ENCODE measurements around the gene HTT.

HTT gene

DNA sequence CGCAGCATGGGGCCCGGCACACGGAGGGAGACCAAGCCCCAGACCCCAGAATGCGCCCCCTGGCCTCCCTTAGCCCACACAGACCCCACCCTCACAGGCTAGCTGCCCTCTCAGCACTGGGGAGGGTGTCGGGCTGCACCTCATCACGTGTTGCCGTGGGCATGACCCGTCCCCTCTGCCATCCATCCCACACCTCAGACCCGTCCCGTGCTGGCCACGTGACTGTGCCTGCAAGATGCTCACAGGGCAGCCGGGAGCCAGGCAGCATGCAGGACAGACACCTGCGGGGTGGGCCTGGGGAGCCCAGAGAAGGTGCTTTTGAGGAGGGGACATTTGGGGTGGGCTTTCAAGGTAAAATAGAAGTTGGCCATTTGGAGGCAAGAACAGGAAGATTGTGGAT is 179.3 kb downstream of the HTT start:
- DNase-seq, result no peak

DNA sequence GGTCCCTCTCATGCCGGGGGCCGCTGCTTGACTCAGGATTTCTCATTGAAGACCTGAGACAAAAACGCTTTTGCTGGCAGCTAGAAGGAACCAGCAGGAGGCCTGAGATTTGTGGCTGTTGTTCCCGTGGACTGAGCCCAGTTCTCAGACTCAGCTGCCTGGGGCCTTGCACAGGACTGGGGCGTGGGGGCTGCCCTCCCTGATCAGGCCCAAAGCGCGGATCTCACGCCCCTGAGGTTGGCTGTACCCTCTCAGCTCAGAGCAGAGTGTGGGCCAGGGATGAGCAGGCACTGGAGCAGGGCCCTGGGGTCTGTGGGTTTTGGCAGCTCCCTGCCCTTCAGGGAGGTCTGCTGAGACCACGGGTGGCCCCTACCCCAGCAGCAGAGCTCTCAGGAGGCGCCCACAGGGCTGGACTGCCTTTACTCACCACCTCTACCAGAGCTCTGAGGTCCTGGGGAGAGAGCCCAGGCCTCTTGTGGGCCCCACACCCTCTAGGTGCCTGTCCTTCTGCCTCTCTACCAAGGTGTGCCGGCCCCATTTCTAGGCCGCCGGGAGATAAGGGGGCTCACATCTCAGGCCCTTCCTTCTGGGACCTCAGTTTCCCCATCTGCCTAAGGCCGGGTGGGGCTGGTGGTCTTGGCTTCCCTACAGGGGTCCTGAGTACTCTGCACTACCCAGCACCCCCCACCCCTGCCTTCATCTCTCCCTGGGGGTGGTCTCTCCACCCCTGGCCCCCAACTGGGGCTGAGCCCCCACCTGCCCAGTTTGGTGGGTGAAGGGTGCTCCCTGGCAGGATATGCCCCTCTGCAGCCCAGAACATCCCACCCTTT is 180.0 kb downstream of the HTT start:
- no peak for DNase-seq

DNA sequence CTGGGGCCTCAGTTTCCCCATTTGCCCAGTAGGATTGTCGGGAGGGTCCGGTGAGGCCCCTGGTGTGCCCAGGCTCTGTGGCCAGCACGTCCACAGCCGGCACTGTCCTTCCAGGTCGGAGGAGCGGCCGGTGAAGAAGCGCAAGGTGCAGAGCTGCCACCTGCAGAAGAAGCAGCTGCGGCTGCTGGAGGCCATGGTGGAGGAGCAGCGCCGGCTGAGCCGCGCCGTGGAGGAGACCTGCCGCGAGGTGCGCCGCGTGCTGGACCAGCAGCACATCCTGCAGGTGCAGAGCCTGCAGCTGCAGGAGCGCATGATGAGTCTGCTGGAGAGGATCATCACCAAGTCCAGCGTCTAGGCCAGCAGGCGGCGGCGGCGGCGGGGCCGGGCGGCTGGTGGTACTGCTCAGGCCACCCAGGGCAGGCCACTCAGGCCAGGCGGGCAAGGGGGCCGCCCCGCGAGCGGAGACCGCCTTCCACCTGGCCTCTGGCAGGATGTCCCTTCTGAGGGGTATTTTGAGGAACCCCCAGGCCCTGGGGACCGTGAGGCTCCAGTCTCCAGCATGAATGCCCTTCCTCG is 181.2 kb downstream of the HTT start:
- no peak for DNase-seq

DNA sequence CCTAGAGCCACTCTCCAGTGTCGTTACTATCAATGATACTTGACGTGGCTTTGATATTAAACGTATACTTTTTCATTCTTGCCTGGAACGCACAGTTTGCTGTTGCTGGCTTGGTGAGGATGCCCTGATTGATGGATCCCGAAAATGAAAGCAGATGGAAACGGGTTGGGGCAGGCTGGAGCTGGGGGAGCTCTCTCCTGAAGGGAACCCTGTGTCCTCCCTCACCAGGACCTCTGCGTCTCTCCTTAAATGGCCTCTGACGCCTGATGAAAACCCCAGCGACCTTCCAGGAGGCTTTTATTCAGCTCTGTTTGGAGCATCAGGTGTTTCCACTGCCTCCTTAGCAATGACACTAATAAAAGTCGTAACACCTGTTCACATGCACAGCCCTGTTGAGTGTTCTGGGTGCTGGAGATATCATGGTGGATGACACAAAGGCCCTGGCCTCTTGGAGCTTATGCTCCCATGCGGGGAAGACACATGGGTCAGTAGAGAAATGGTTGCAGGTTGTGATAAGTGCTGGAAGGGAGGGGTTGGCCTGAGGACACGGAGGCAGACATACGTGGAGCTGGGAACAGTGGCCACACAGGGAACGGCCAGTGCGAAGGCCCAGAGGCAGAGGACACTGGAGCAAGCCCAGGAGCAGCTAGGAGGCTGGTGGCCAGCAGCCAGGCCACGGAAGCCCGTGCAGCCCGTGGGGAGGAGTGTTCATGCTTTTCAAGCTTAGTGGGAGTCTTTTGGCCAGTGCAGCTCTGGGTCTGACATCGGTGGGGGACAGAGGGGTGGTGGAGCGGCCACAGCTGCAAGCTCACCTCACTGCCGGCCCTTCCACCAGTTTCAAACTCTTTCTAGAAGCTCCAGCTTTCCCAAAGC is 182.0 kb downstream of the HTT start:
- DNase-seq, result peak in 1 of 3 experiments; percentile 4

DNA sequence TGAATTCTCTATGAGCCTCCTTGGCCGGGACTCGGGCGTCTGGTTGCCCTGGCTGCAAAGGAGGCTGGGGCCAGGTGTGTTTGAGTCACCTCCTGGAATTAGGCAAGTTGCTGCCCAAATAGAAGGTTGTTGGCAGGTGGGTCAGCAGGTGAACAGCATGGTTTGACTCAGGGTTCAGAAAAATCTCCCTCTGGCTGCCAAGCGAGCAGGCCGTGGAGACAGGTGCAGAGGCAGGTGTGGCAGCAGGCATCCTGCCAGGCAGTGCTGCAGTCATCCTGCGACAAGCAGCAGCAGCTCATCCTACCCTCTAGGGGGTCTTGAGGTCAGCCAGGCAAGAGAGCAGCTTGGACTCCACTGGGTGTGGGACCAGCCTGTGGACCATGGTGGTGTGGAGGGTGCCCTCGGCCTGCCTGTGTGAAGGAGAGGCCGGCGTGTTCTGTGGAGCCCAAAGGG is 182.6 kb downstream of the HTT start:
- DNase-seq, result peak; percentile 50 to 80 (median 73)

DNA sequence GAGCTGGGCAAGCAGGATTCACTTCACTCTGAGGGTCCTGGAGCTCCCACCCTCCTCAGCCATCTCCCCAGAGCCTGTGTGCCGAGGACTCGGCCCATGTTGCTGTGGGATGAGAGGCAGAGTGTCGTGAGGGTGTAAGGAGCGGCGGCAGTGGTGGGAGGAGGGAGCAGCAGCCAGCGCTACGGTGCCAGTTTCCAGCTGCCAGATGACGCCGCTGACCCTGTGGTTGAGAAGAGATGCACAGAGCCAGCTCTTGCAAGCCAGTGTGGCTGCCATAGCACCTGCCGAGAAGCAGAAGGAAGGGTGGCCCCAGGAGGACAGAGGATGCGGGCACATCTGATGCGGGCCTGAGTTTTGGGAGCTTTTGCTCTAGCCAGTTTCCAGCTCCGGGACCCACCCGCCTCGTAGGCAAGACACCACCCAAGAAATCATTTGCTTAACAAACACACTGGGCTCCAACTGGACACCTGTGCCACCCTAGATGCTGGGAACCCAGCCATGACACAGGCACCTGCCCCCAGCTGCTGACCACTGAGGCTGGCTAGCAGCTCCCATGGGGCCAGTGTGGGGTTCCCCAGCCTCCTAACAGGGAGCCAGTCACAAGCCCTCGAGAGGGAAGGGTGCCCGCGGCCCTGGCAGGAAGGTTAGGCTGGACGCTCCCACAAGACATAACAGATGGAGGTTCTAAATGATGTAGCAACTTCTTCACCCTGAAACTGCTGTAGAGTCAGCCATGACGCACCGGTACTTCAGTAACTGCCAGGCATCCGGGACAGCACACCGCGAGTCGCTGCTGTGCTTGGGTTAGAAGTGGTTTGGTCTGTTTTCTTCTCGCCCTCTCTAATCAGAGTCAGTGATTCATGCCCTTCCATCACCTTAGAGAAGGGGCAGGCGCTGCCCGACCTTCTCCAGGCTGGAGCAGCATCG is 183.3 kb downstream of the HTT start:
- peak; percentile 38 to 70 (median 54) for DNase-seq

DNA sequence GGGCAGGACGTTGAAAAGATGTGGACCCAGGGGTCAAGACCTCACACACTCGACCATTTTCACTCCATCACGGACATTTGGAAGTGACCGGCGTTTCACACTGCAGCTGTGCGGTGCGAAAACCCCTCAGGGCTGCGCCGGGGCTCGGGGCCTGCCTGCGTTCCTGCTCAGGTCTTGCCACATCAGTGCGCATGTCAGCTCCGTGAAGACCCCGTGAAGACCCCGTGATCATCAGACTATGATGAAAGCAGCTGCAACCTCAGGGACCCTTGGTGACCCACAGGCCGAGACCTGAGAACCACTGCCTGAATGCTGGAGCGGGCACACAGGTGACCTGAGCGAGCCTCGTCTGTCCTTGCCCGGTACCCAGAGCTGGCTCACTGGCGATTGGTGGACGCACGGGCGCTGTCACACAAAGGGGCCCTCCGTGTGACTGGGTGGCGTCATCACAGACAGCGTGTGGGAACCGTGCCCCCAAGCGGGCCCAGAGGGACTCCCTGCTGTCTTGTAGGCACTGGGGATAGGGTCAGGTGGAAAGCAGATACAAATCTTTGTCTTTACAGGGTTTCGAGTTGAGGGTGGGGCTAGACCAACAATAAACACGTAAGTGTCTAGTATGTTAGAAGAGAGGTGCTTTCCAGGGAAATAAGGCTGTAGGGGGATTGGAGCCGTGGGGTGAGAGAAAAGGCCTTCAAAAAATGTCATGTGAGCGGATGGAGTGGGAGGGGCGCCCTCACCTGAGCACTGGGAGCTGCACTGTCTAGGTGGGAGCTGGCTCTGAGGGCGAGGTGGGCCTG is 187.1 kb downstream of the HTT start:
- no peak for DNase-seq

DNA sequence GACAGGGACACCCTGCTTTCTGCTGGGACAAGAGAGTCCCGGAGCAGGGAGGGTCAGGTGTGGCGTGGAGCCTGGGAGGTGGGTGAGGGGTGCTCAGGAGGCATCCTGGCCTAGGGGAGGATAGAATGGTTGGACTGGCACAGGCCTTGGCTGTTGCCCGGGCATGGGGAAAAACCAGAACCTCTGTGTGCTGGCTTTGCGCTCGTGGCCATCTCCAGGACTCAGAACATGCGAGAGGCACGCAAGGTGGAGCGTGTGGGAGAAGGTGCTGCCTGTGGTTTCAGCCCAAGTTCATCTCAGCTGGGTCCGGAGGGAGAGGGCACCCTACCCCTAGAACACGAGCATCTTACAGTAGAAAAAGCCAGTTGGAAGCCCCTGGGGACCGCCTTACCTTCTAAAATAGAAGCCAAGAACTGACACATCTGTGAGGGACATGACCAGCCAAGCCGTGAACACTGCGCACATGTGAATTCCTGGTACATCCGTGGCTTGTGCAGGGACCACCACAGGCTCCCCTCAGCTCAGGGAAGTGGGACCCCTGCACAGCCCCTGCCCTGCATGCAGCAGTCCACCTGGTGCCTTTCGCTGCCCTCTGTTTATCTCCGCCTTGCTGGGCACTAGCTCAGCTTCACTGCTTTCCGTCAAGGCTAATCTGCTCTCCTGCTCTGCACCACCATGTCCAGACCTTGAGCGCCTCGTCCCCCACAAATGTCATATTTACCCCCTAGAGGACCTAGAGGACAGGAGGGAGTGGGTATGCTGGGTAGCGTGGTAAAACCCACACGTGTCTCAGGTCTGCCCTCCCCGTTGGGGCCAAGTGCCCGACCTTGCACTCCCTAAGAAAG is 187.9 kb downstream of the HTT start:
- no peak for DNase-seq

DNA sequence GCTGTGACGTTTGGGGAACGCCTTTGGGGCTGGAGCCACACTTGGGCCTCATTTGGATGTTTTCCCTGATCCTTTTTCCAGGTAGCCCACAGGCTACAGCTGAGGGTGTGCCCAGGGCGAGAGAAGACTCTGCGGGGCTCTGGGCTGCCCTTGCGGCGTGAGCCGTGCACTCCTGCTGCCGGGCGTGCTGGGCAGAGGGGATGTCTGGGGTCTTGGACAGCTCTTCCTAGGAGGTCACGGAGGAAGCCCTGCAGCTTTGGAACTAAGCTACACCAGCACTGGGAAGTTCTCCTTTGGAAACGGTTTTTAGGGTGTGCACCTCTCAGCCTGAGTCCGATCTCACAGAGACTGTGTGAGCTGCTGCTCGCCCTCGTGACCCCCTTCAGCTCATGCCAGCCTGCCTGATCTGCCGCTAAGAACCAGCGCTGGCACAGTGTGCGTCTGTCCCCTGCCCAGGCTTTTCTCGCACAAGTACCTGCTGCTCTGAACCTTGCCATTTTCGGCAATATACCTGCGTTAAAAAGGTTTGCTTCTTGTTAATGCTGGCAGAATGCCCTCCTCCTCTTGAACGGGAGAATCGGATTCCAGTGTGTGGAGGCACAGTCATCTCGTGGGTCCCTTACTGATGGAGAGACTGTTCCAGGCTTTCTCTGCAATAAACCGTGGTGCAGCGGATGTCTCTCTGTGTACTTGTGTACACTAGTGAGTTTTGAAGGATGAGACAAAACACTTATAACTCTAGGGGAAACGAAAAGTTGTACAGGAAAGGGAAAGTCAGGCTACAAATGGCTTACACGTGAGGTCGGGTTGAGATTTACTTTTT is 188.8 kb downstream of the HTT start:
- DNase-seq, result no peak

DNA sequence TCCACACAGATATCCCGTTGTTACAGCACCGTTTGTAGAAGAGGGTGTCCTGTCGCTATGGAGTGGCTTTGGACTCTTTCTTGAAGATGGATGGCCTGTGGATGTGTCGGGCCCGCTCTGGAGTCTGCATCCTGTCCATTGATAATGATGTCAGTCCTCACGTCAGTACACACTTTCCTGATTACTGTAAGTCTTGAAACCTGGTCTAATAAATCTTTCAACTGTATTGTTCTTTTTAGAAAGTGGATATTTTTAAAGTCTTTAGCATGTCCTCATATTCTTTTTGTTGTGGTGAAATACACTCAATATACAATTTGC is 189.4 kb downstream of the HTT start:
- DNase-seq, result no peak

DNA sequence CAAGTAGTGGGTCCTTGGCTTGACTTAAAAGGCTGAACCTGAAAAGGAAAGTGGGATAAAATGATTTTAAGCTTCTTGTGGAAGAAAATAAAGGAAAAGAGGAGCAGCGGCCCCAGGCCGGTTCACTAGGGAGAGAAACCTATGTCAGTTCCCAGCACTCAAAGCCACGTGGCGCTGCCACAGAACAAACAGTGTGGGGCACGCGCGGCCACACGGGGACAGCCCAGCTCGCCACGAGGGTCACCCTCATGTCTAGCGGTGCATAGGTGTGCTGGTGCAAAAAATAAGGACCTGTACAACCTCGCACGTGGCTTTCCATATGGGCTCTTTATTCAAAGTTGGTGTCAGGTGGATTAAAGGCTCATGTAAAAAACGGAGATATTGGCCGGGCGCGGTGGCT is 191.6 kb downstream of the HTT start:
- DNase-seq, result no peak

DNA sequence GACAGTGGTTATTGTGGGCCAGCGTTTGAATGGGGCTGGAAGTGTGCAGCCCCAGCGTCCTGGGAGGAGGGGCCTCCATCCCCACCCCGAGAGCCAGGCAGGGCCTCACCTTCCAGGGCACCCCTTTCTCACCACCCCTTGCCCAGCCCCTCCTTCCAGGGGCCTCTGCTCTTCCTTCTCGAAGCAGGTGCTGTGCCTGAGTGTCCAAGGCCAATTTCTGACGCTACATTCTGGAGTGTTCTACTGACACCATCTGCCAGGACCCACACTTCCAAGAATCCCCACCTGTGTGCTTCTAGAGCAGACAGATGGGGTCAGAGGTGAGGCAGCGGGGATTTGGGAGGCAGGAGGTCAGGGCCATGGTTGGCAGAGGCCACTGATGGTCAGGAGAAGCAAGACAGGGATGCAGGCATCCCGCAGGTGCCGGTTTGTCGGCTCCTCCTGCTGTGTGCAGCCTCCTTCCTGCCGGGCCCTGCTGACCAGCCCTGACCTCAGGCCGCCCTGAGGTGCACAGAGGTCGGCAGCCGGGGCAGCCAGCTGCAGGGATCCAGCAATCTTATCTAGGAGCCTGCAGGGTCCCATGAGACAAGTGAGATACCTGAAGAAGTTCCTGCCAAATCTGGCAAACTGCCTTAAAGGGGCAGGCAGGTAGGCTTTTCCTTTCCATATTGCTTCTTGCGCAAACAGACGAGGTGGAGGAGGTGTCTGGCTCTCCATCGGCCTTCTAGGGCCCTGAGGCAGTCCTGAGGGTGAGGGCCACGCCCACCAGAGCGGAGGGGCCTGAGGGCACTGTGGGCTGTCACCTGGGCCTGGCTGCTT is 193.3 kb downstream of the HTT start:
- peak; percentile 22 to 28 (median 22) for DNase-seq

DNA sequence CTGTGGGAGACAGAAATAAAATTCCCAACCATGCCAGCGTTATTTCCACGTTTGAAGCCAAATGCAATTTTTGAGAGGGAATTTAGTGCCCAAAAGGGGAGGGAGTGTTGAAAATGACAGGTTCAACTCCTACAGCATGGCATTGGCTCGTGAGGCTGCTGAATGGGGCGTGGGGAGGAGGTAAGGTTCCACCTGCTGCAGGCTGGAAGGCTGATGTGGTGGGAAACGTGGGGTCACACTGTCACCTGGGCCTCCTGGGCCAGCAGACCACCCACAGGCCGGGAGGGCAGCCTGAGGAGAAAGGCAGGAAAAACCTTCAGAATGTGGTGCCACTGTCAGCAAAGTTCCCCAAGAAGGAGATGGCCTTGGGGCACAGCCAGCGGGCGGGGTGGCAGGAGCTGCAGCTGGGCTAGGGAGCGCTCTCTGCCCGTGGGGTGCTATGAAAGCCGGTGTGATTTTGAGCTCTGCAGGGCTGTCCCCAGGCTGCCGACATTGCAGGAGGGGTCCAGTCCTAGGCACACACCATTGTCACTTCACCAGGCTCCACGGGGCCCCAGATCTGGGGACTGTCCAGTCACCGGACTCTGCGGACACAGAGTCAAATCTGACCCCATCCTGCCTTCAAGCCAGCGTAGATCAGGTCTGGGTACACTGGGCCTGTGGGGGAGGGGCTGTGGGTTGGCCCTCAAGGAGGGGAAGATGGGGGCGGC is 194.1 kb downstream of the HTT start:
- DNase-seq, result no peak

DNA sequence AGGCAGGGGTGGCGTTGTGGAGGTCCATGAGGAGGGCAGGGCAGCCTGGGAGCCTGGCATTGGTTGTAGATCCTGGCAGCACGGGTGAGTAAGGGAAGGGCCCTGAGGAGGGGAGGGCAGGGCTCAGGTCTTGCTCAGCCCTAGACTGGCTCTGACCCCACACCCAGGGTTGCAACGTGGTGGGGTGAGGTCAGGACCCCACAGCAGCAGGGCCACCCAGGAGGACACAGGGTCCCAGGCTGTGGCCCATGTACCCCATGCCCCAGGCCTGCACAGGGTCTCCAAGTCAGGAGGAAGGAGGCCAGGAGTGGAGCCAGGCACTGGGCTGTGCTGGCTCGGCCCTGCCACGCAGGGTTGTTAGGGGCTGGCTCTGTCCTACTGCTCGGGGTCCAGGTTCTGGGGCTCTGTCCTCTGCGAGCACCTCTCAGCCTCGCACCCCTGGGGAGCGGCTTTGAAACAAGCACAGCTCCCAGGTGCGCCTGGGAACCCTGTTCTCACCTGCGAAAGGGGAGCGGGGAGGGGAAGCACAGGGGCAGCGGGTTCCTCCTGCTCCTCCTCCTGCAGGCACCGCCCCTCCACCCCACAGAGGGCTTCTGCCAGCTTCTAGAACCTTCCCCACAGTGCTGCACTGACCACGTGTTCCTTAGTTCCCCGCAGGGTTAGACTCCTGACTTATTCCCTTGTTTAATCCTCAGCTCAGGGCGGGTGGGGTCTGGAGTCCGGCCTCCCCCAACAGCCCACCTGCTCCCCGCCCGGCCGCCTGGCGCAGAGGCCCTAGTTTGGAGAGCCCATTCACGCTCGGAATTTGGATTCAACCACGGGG is 194.8 kb downstream of the HTT start:
- no peak for DNase-seq

DNA sequence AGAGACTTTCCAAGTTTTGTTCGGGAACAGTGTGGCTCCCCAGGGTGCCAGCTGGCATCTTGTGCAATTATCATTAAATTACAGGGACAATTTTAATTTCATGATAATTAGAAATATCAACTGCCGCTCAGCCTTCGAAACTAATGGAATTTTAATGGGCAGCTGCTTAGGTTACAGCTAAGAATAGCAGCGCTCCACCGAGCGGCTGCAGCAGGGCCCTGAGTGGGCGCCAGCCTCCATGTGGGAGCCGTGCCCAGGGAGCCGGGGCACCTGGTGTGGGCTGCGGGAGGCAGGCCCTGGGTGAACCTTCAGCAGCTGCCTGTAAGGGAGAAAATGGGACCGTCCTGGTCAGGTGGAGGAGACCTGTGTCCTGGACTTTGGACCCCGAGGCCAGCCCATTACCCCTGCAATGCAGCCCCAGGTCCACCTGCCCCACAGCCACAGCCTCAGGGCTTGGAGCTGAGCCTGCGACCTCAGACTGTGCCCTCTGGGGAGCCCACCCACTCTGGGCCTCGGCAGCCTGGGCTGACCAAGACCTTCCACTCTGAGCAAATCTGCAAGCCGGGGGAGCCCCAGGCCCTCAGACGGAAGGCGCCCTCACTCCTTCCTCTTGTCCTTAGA is 195.6 kb downstream of the HTT start:
- DNase-seq, result peak in 1 of 3 experiments; percentile 14

DNA sequence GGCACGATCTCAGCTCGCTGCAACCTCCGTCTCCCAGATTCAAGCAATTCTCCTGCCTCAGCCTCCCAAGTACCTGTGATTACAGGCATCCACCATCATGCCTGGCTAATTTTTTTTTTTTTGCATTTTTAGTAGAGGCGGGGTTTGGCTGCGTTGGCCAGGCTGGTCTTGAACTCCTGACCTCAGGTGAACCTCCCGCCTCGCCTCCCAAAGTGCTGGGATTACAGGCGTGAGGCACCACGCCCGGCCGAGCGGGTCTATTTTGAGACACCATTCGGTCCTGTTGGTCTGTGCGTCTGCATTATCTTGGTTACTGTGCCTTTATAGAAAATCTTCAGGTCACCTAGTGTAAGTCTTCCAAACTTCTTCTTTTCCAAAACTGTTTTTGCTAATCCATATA is 196.7 kb downstream of the HTT start:
- no peak for DNase-seq

DNA sequence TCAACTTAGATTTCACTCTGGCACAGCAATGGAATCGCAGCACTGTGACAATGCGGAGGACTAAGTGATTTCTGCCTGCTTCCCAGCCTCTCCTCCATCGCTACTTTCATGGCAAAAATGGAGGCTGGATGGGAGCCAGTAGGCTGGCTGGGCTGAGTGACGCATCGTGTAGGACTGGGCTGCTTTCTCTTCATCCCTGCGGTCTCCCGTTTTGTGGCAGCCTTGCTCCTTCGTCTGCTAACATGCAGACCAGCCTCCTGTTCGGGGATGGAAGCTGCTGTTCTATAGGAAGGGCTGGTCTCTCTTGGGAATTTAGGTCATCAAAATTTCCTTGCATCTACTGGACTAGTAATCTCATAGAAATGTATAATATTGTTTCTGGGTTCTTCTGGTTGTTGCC is 202.5 kb downstream of the HTT start:
- DNase-seq, result no peak
